H9 (cell line): ENCODE results near the gene PRDM4. TPM values are rescaled to one million over a fixed set of nuclear protein-coding genes. Genes with fewer than 3 reads are reported as not detected.

Experiments
- DNase-seq: peaks from one replicate; pipeline ENCODE4 v3.0.0-alpha.2; 2017
- H2AFZ ChIP-seq: one replicate; pipeline ENCODE4 v1.6.1; 2013; ENCODE audit warnings: mild to moderate bottlenecking, low read length, control low read depth, moderate library complexity
- H2AK5ac ChIP-seq: 2 replicates; pipeline ENCODE4 v1.6.1; 2013; ENCODE audit warnings: low read length, control low read depth, mixed read lengths; ENCODE audit not compliant: insufficient read length
- H2BK120ac ChIP-seq: one replicate; pipeline ENCODE4 v1.6.1; 2013; ENCODE audit warnings: low read depth, mild to moderate bottlenecking, low read length, control low read depth, inconsistent platforms; ENCODE audit not compliant: poor library complexity, severe bottlenecking
- H2BK12ac ChIP-seq: 2 replicates; pipeline ENCODE4 v1.6.1; 2013; ENCODE audit warnings: low read length, control low read depth, mixed read lengths, low read depth; ENCODE audit not compliant: insufficient read length
- H2BK15ac ChIP-seq: 2 replicates; pipeline ENCODE4 v1.6.1; 2013; ENCODE audit warnings: low read depth, low read length, control low read depth
- H2BK20ac ChIP-seq: one replicate; pipeline ENCODE4 v1.6.1; 2013; ENCODE audit warnings: low read depth, mild to moderate bottlenecking, low read length, control low read depth, inconsistent platforms; ENCODE audit not compliant: poor library complexity, severe bottlenecking
- H2BK5ac ChIP-seq: 2 replicates; pipeline ENCODE4 v1.6.1; 2013; ENCODE audit warnings: low read length, control low read depth, mixed read lengths; ENCODE audit not compliant: insufficient read length
- H3K14ac ChIP-seq: 2 replicates; pipeline ENCODE4 v1.6.1; 2013; ENCODE audit warnings: low read length, control low read depth; ENCODE audit not compliant: insufficient read depth
- H3K18ac ChIP-seq: 2 replicates; pipeline ENCODE4 v1.6.1; 2013; ENCODE audit warnings: low read depth, mild to moderate bottlenecking, mixed read lengths, low read length, control low read depth; ENCODE audit not compliant: insufficient read length
- H3K23ac ChIP-seq: 2 replicates; pipeline ENCODE4 v1.6.1; 2013; ENCODE audit warnings: low read length, control low read depth, mixed read lengths, low read depth; ENCODE audit not compliant: insufficient read length
- H3K23me2 ChIP-seq: 2 replicates; pipeline ENCODE4 v1.6.1; 2013; ENCODE audit warnings: low read depth, mild to moderate bottlenecking, mixed read lengths, low read length, control low read depth; ENCODE audit not compliant: insufficient read length, poor library complexity, severe bottlenecking
- H3K27ac ChIP-seq: 2 replicates; pipeline ENCODE4 v1.5.1; 2013; ENCODE audit warnings: low read length, control low read depth, mixed read lengths, low read depth; ENCODE audit not compliant: insufficient read length
- H3K27me3 ChIP-seq: 2 replicates; pipeline ENCODE4 v1.6.1; 2013; ENCODE audit warnings: low read length, control low read depth, inconsistent platforms; ENCODE audit not compliant: insufficient read depth
- H3K4ac ChIP-seq: 2 replicates; pipeline ENCODE4 v1.6.1; 2013; ENCODE audit warnings: low read depth, mild to moderate bottlenecking, control low read depth, inconsistent platforms, low read length, moderate library complexity
- H3K4me1 ChIP-seq: 2 replicates; pipeline ENCODE4 v1.6.1; 2013; ENCODE audit warnings: low read length, control low read depth, inconsistent platforms; ENCODE audit not compliant: insufficient read depth
- H3K4me2 ChIP-seq: 2 replicates; pipeline ENCODE4 v1.6.1; 2013; ENCODE audit warnings: low read length, control low read depth, mixed read lengths; ENCODE audit not compliant: insufficient read length, insufficient read depth
- H3K56ac ChIP-seq: 2 replicates; pipeline ENCODE4 v1.6.1; 2013; ENCODE audit warnings: low read depth, mild to moderate bottlenecking, mixed read lengths, low read length, control low read depth; ENCODE audit not compliant: insufficient read length
- H3K79me1 ChIP-seq: 2 replicates; pipeline ENCODE4 v1.6.1; 2013; ENCODE audit warnings: low read depth, mild to moderate bottlenecking, moderate library complexity, low read length, control low read depth, inconsistent platforms; ENCODE audit not compliant: insufficient read depth, poor library complexity, severe bottlenecking
- H3K79me2 ChIP-seq: 2 replicates; pipeline ENCODE4 v1.6.1; 2013; ENCODE audit warnings: low read length, control low read depth, inconsistent platforms; ENCODE audit not compliant: insufficient read depth
- H3K9ac ChIP-seq: 2 replicates; pipeline ENCODE4 v1.6.1; 2013; ENCODE audit warnings: low read length, control low read depth, mixed read lengths; ENCODE audit not compliant: insufficient read length; ENCODE audit errors: extremely low read depth
- H3K9me3 ChIP-seq: one replicate; pipeline ENCODE4 v1.6.1; 2013; ENCODE audit warnings: low read depth, low read length, inconsistent platforms; ENCODE audit not compliant: control insufficient read depth
- H3T11ph ChIP-seq: one replicate; pipeline ENCODE4 v1.6.1; 2013; ENCODE audit warnings: mild to moderate bottlenecking, low read length, control low read depth, inconsistent platforms
- H4K20me1 ChIP-seq: one replicate; pipeline ENCODE4 v1.6.1; 2013; ENCODE audit not compliant: control insufficient read depth, insufficient read length, insufficient read depth
- H4K5ac ChIP-seq: 2 replicates; pipeline ENCODE4 v1.6.1; 2013; ENCODE audit warnings: low read depth, mild to moderate bottlenecking, mixed read lengths, low read length, control low read depth; ENCODE audit not compliant: insufficient read length
- H4K8ac ChIP-seq: replicated peaks from 2 replicates; pipeline ENCODE4 v1.6.1; 2013; ENCODE audit warnings: low read length, control low read depth, mixed read lengths, low read depth; ENCODE audit not compliant: insufficient read length
- H4K91ac ChIP-seq: 2 replicates; pipeline ENCODE4 v1.6.1; 2013; ENCODE audit warnings: low read depth, mild to moderate bottlenecking, moderate library complexity, mixed read lengths, low read length, control low read depth; ENCODE audit not compliant: insufficient read length
- H3K27ac Mint-ChIP-seq, 3 experiments: 2 replicates in 2 of 3; 3 replicates in 1 of 3; pipeline ENCODE4 v1.8.0; 2020 to 2021; ENCODE audit warnings: mixed read lengths in 3 of 3, mild to moderate bottlenecking in 1 of 3, moderate library complexity in 1 of 3
- H3K27me3 Mint-ChIP-seq: 2 replicates; pipeline ENCODE4 v1.8.0; 2021; ENCODE audit warnings: low read depth, mild to moderate bottlenecking, moderate library complexity, mixed read lengths
- H3K36me3 Mint-ChIP-seq, 3 experiments: 2 replicates in 2 of 3; 3 replicates in 1 of 3; pipeline ENCODE4 v1.8.0; 2020 to 2021; ENCODE audit warnings: low read depth in 3 of 3, mixed read lengths in 3 of 3; ENCODE audit not compliant: insufficient read depth in 1 of 3
- H3K4me1 Mint-ChIP-seq, 2 experiments: 2 replicates each; pipeline ENCODE4 v1.8.0; 2020; ENCODE audit warnings: mixed read lengths in 2 of 2
- H3K4me3 Mint-ChIP-seq, 2 experiments: 2 replicates in 1 of 2; 3 replicates in 1 of 2; pipeline ENCODE4 v1.8.0; 2020 to 2021; ENCODE audit warnings: mild to moderate bottlenecking in 2 of 2, mixed read lengths in 2 of 2, moderate library complexity in 1 of 2
- H3K9me3 Mint-ChIP-seq, 2 experiments: 2 replicates in 1 of 2; 3 replicates in 1 of 2; pipeline ENCODE4 v1.8.0; 2020; ENCODE audit warnings: mild to moderate bottlenecking in 2 of 2, mixed read lengths in 2 of 2, moderate library complexity in 1 of 2
- CTCF ChIP-seq: fragments of 200-600 bp; sonication (generic); conservative IDR thresholded peaks from 3 replicates; pipeline ENCODE4 v1.8.0; 2021; ENCODE audit warnings: antibody characterized with exemption, mild to moderate bottlenecking
- WGBS: extraction: QIAGEN DNeasy Blood & Tissue Kit; methylation state at CpG from one replicate; pipeline ENCODE4 v1.1.7; 2013; ENCODE audit warnings: missing lambda C conversion rate, low lambda C conversion rate, mixed read lengths; ENCODE audit not compliant: insufficient read length; ENCODE audit errors: extremely low coverage; 5-methylcytosine and 5-hydroxymethylcytosine counted together
- total RNA-seq: library from RNA; stranded (reverse); gene quantifications from 2 replicates; pipeline ENCODE4 v1.2.1, GENCODE V29; 2021

Gene PRDM4
- total RNA-seq, 1 experiment from 2014 or later, result 24.4 TPM

- Histone ChIP-seq H3K56ac (no peak overlapping the region), H3K27ac (no peak overlapping the region), H2BK120ac (no peak overlapping the region), H4K8ac (no peak overlapping the region), H4K91ac (no peak overlapping the region), H3K4me1 (no peaks in the 10 kb centered on the region), H3K27me3 (peaks cover 1% of the 10 kb centered on the region; the same call in 1 of the 2 replicates), H3K4me2 (no peak overlapping the region), H3K9me3 (no peaks in the 10 kb centered on the region), H3K79me1 (no peaks in the 10 kb centered on the region), H3K4ac (no peak overlapping the region), H2BK20ac (no peak overlapping the region), H4K20me1 (no peaks in the 10 kb centered on the region), H2AFZ (no peak overlapping the region), H2BK5ac (no peak overlapping the region), H2BK15ac (no peak overlapping the region), H2AK5ac (no peak overlapping the region), H3K23ac (no peak overlapping the region), H3K79me2 (no peaks in the 10 kb centered on the region), H3T11ph (no peak overlapping the region), H3K14ac (no peak overlapping the region), H3K9ac (no peak overlapping the region), H3K18ac (no peak overlapping the region), H2BK12ac (no peak overlapping the region), H3K23me2 (no peaks in the 10 kb centered on the region), H4K5ac (no peak overlapping the region)
- Mint-ChIP-seq H3K4me1 (no peaks in the 10 kb centered on the region), H3K27me3 (peaks cover 45% of the 10 kb centered on the region), H3K36me3 (no peaks in the 10 kb centered on the region), H3K4me3 (no peak overlapping the region), H3K9me3 (no peaks in the 10 kb centered on the region), H3K27ac (no peak overlapping the region)
- no CpG with 5 or more reads among the region's 2 CpGs for WGBS
- no peak for TF ChIP-seq CTCF
- no peak for DNase-seq
These were observed 21.1 kb upstream of the PRDM4 start for GRCh38 chr12:107782067-107782466.
